ENCODE results near the gene MUC4. TPM values are rescaled to one million over a fixed set of nuclear protein-coding genes. Genes with fewer than 3 reads are reported as not detected.

The MUC4 gene
- total RNA-seq, 2 donors from 2014 or later: 150 to 203 TPM

GRCh38 chr3:195803289-195803908, 8.3 kb downstream of the MUC4 start:
- H3K4me3 ChIP-seq: no peak overlapping the region
- no peak for TF ChIP-seq CTCF (IDR thresholded peaks at IDR 0.05)
- no peaks in the 10 kb centered on the region for H3K27me3 ChIP-seq
- intact Hi-C loops (cut with DNase I): loop anchor here (5.0 kb wide), 1 partner anchor 44 kb away; no protein-coding TSS in a partner anchor
- peaks cover 24% of the 10 kb centered on the region for H3K4me1 ChIP-seq
- H3K27ac ChIP-seq: peak overlapping the region; percentile 76
- DNase-seq: peak; percentile 32
- H3K9me3 ChIP-seq: no peaks in the 10 kb centered on the region
- H3K36me3 ChIP-seq: no peaks in the 10 kb centered on the region
- peak overlapping the region in 1 of 2 donors; percentile 90 for H3K9ac ChIP-seq (ENCODE audit: low read depth in 2 of 2, low read length in 2 of 2)

GRCh38 chr3:195802795-195803194, 8.9 kb downstream of the MUC4 start:
- H3K4me3 ChIP-seq: no peak overlapping the region

GRCh38 chr3:195802261-195802701, 9.4 kb downstream of the MUC4 start:
- no peaks in the 10 kb centered on the region for H3K27me3 ChIP-seq
- no peaks in the 10 kb centered on the region for H3K9me3 ChIP-seq
- DNase-seq: peak; percentile 30
- H3K4me1 ChIP-seq: peaks cover 24% of the 10 kb centered on the region
- intact Hi-C loops (cut with DNase I): loop anchor here (5.0 kb wide), 1 partner anchor 45 kb away; no protein-coding TSS in a partner anchor
- TF ChIP-seq CTCF (IDR thresholded peaks at IDR 0.05): no peak
- H3K9ac ChIP-seq (ENCODE audit: low read depth in 2 of 2, low read length in 2 of 2): peak overlapping the region; percentile 13 to 90
- H3K27ac ChIP-seq: peak overlapping the region; percentile 76
- no peaks in the 10 kb centered on the region for H3K36me3 ChIP-seq
- H3K4me3 ChIP-seq: no peak overlapping the region

More at GRCh38 chr3:195802795-195803194, 8.9 kb downstream of the MUC4 start:
- Histone ChIP-seq H3K4me1 (peaks cover 24% of the 10 kb centered on the region), H3K9me3 (no peaks in the 10 kb centered on the region), H3K9ac (ENCODE audit: low read depth in 2 of 2, low read length in 2 of 2) (peak overlapping the region; percentile 13 to 90), H3K27ac (peak overlapping the region; percentile 76), H3K27me3 (no peaks in the 10 kb centered on the region), H3K36me3 (no peaks in the 10 kb centered on the region)
- peak; percentile 67 for DNase-seq
- intact Hi-C loops (cut with DNase I): loop anchor here (5.0 kb wide), 1 partner anchor 45 kb away; no protein-coding TSS in a partner anchor
- TF ChIP-seq CTCF (IDR thresholded peaks at IDR 0.05): no peak

- TF ChIP-seq CTCF (IDR thresholded peaks at IDR 0.05): no peak
These were observed 10.2 kb downstream of the MUC4 start for GRCh38 chr3:195801251-195802183.

GRCh38 chr3:195800240-195800639, 11.5 kb downstream of the MUC4 start:
- no peaks in the 10 kb centered on the region for H3K36me3 ChIP-seq
- intact Hi-C loops (cut with DNase I): loop anchor here (5.0 kb wide), 1 partner anchor 47 kb away; no protein-coding TSS in a partner anchor
- H3K4me3 ChIP-seq: no peak overlapping the region
- H3K27me3 ChIP-seq: no peaks in the 10 kb centered on the region
- no peak for TF ChIP-seq CTCF (IDR thresholded peaks at IDR 0.05)
- no peak for DNase-seq
- H3K9ac ChIP-seq (ENCODE audit: low read depth in 2 of 2, low read length in 2 of 2): no peak overlapping the region
- H3K9me3 ChIP-seq: no peaks in the 10 kb centered on the region
- H3K4me1 ChIP-seq: peaks cover 19% of the 10 kb centered on the region
- H3K27ac ChIP-seq: no peak overlapping the region

More at GRCh38 chr3:195801251-195802183, 10.2 kb downstream of the MUC4 start:
- Histone ChIP-seq H3K9me3 (no peaks in the 10 kb centered on the region), H3K4me1 (peaks cover 24% of the 10 kb centered on the region), H3K27ac (peak overlapping the region; percentile 76), H3K9ac (ENCODE audit: low read depth in 2 of 2, low read length in 2 of 2) (peak overlapping the region in 1 of 2 donors; percentile 90), H3K4me3 (no peak overlapping the region), H3K36me3 (no peaks in the 10 kb centered on the region), H3K27me3 (no peaks in the 10 kb centered on the region)
- peak; percentile 57 for DNase-seq
- intact Hi-C loops (cut with DNase I): loop anchor here (5.0 kb wide), 1 partner anchor 46 kb away; no protein-coding TSS in a partner anchor
